Common myeloid progenitor, CD34-positive (primary cell): ENCODE data around the gene NDRG2.

ENCODE experiments used
- CTCF ChIA-PET: fragments of 350-600 bp; sonication (Branson Sonifier 250); formaldehyde crosslinking; loops from one replicate; lab custom pipeline; 2021; ENCODE audit warnings: antibody characterized with exemption; lab: Charles Lee
- POLR2A ChIA-PET: fragments of 350-600 bp; sonication (Branson Sonifier 250); formaldehyde crosslinking; loops from one replicate; lab custom pipeline; 2021; ENCODE audit warnings: antibody characterized with exemption; lab: Charles Lee
- DNase-seq, 3 donors: peaks; one replicate each; pipeline versions ENCODE4 v3.0.0 to v3.0.0-alpha.2; 2013
- H3K27ac ChIP-seq, 2 experiments: 1 replicate in 1 of 2; 2 replicates in 1 of 2; pipeline ENCODE4 v1.7.0; 2013; ENCODE audit warnings: inconsistent platforms in 2 of 2, low read length in 2 of 2, mild to moderate bottlenecking in 2 of 2, low read depth in 1 of 2, moderate library complexity in 1 of 2; ENCODE audit not compliant: severe bottlenecking in 2 of 2, insufficient read depth in 1 of 2, poor library complexity in 1 of 2
- H3K27me3 ChIP-seq, 5 experiments: replicated peaks in 2 of 5; 1 replicate in 3 of 5; 2 replicates in 2 of 5; pipeline versions ENCODE4 v1.6.1 to v1.7.0; 2013; ENCODE audit warnings: low read length in 4 of 5, mild to moderate bottlenecking in 2 of 5, moderate library complexity in 2 of 5, inconsistent platforms in 1 of 5; ENCODE audit not compliant: insufficient read depth in 5 of 5, control insufficient read depth in 4 of 5
- H3K36me3 ChIP-seq, 4 experiments: 1 replicate in 2 of 4; 2 replicates in 2 of 4; pipeline versions ENCODE4 v1.6.1 to v1.7.0; 2013; ENCODE audit warnings: low read length in 3 of 4, control low read depth in 1 of 4, mild to moderate bottlenecking in 1 of 4; ENCODE audit not compliant: control insufficient read depth in 4 of 4, insufficient read depth in 4 of 4
- H3K4me1 ChIP-seq, 4 experiments: 1 replicate in 3 of 4; 2 replicates in 1 of 4; pipeline versions ENCODE4 v1.6.1 to v1.7.1; 2013; ENCODE audit warnings: low read length in 3 of 4, mild to moderate bottlenecking in 3 of 4, control low read depth in 1 of 4, inconsistent platforms in 1 of 4, moderate library complexity in 1 of 4; ENCODE audit not compliant: control insufficient read depth in 4 of 4, insufficient read depth in 4 of 4; ENCODE audit errors: control extremely low read depth in 1 of 4
- H3K4me3 ChIP-seq, 7 experiments: 1 replicate in 4 of 7; 2 replicates in 3 of 7; pipeline versions ENCODE4 v1.5.1 to v1.7.0; 2013; ENCODE audit warnings: mild to moderate bottlenecking in 7 of 7, low read length in 6 of 7, moderate library complexity in 6 of 7, inconsistent platforms in 2 of 7, low read depth in 2 of 7, control low read depth in 1 of 7; ENCODE audit not compliant: insufficient read depth in 4 of 7, control insufficient read depth in 1 of 7; ENCODE audit errors: extremely low read depth in 1 of 7
- H3K9me3 ChIP-seq, 5 experiments: 1 replicate in 4 of 5; 2 replicates in 1 of 5; pipeline versions ENCODE4 v1.6.1 to v1.7.1; 2013; ENCODE audit warnings: low read length in 4 of 5, mild to moderate bottlenecking in 2 of 5, inconsistent platforms in 1 of 5, low read depth in 1 of 5, moderate library complexity in 1 of 5; ENCODE audit not compliant: control insufficient read depth in 4 of 5, insufficient read depth in 2 of 5; ENCODE audit errors: control extremely low read depth in 1 of 5
- WGBS: methylation state at CpG from one replicate; pipeline ENCODE4 v1.1.5; 2013; ENCODE audit not compliant: insufficient coverage; 5-methylcytosine and 5-hydroxymethylcytosine counted together

NDRG2 gene

DNA sequence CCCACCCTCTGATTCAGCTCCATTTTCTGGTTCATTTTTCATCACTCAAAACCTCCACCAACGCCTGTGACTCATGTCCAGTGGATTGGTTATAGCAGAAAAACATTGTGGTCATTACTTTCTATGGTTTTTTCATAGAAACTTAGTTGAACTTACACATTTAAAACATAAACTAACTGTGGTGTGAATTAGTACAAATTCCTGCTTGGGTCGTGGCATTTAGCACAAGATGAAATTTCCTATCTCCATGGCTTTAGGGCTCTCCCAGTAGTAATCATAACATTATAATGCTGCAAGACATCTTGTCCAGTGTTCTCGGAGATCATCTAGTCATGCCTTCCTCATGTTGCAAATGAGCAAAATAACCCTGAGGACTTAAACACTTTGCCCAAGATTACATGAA is 24.4 kb upstream of the NDRG2 start:
- no peaks in the 10 kb centered on the region for H3K27me3 ChIP-seq
- POLR2A ChIA-PET, result no interaction called here
- 94% methylated on average over 2 of the region's 3 CpGs for WGBS

DNA sequence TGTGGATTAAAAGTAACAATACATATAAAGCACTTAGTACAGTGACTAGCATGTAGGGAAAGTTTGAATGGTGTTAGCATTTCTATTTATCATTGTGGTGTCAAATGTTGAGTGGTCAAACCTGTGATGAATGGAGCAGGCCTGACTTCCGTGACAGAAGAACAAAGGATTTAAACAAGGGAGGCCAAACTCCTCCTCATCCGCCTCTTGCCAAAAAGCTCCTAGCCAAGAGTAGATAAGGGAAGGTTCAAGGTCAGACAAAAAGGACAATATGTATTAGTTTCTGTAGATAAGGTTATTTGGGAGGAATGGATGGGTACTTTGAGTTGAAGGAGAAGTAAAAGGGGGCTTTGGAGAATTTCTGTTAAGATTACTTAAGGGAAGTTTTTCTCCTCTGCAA is 23.8 kb upstream of the NDRG2 start:
- no peak for DNase-seq
- Histone ChIP-seq H3K4me3 (no peak overlapping the region), H3K27me3 (no peaks in the 10 kb centered on the region), H3K27ac (no peak overlapping the region), H3K9me3 (no peaks in the 10 kb centered on the region), H3K36me3 (no peaks in the 10 kb centered on the region), H3K4me1 (peaks cover 9 to 19% (median 17%) of the 10 kb centered on the region in 4 experiments)
- ChIA-PET POLR2A (no interaction called here), CTCF (interaction anchor here (0.9 to 6.7 kb wide), 11 partner anchors 9 to 77 kb away, joined by 3 to 42 read pairs (median 11); partner anchors contain the start of gene RNASE8)
- WGBS, result 100% methylated on average over 2 of the region's 2 CpGs

More for the DNA sequence above, 24.4 kb upstream of the NDRG2 start:
- H3K27ac ChIP-seq, result no peak overlapping the region
- H3K9me3 ChIP-seq, result no peaks in the 10 kb centered on the region
- H3K4me3 ChIP-seq, result no peak overlapping the region
- no peak for DNase-seq
- CTCF ChIA-PET, result interaction anchor here (1.5 to 6.7 kb wide), 5 partner anchors 10 to 35 kb away, joined by 3 to 42 read pairs (median 12); no protein-coding TSS in a partner anchor
- no peaks in the 10 kb centered on the region for H3K36me3 ChIP-seq
- H3K4me1 ChIP-seq, result peaks cover 5 to 13% (median 11%) of the 10 kb centered on the region in 4 experiments

DNA sequence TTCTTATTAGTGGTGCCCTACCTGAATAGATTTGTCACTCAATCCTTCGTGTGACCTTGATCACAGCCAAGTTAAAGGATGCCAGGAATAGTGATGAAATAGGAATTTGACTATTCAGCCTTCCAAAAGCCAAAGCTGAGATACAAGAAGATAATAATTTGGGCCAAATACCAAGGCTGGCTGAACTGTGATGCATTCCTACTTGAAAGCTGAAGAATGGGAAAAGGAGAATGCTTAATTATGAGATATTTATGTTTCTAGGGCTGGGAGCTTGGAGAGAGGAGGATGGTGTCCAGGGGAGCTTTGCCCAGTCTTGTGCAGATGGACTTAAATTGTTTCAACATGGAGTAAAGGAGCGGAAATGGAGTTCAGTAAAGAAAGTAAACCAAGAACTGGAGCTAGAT is 22.5 kb upstream of the NDRG2 start:
- POLR2A ChIA-PET, result no interaction called here
- CTCF ChIA-PET, result interaction anchor here (0.7 to 6.7 kb wide), 15 partner anchors 8 to 516 kb away, joined by 3 to 42 read pairs (median 10); partner anchors contain the start of genes ARHGEF40 and RNASE8
- no peak for DNase-seq

DNA sequence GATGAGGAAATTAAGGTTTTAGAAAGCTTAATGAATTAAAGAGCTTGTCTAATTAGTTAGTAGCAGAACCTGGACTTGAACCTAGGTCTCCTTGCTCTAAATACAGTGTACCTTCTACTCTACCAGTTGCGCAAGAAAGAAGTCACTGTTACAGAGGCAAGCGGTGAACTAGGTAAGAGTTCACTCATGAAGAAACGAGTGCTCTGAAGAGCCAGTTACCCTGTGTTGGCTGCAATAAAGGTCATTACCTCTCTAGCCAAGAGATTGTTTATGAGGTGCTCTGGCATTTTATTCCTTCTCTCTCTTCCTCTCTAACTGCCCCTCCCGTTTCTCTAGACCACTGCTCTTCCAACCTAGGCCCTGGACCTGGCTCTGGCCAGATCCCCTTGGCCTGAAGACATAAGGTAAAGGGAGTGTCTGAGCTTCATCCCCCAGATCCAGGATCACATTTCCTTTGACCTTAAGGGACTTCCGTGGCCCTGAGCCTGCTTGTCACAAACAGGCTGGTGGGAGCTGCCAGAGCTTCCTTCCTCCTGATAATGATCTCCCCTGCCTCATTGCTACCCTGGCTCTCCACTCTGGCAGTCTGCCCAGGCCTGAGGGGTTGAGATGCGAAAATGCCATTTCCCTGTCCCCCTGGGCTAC is 19.2 kb upstream of the NDRG2 start:
- CTCF ChIA-PET, result interaction anchor here (0.9 to 7.2 kb wide), 11 partner anchors 9 to 55 kb away, joined by 3 to 345 read pairs (median 4); partner anchors contain the start of gene TPPP2
- POLR2A ChIA-PET, result interaction anchor here (1.1 to 1.5 kb wide), 2 partner anchors 16 to 17 kb away, joined by 3 to 5 read pairs; no protein-coding TSS in a partner anchor

More for the DNA sequence above, 22.5 kb upstream of the NDRG2 start:
- no peak overlapping the region for H3K4me3 ChIP-seq
- no CpG with 5 or more reads among the region's 2 CpGs for WGBS
- H3K27me3 ChIP-seq, result no peaks in the 10 kb centered on the region
- no peak overlapping the region for H3K27ac ChIP-seq
- peaks cover 9 to 31% (median 27%) of the 10 kb centered on the region in 4 experiments for H3K4me1 ChIP-seq
- no peaks in the 10 kb centered on the region for H3K36me3 ChIP-seq
- H3K9me3 ChIP-seq, result no peaks in the 10 kb centered on the region

DNA sequence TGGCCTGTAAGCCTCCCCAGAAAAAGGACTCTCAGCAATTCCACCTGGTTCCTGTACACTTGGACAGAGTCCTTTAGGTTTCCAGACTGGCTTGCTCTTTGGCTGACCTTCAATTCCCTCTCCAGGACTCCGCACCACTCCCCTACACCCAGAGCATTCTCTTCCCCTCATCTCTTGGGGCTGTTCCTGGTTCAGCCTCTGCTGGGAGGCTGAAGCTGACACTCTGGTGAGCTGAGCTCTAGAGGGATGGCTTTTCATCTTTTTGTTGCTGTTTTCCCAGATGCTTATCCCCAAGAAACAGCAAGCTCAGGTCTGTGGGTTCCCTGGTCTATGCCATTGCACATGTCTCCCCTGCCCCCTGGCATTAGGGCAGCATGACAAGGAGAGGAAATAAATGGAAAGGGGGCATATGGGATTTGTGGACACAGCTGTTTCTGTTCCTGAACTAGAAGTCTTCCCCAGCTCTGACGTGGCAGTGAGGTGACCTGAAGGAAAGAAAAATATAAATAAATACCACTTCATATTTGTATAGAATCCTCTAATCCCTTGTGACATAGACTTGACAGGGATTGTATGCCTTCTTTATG is 18.6 kb upstream of the NDRG2 start:
- Histone ChIP-seq H3K4me1 (peaks cover 9 to 32% (median 25%) of the 10 kb centered on the region in 4 experiments), H3K4me3 (no peak overlapping the region), H3K36me3 (no peaks in the 10 kb centered on the region), H3K9me3 (no peaks in the 10 kb centered on the region), H3K27ac (peak overlapping the region in 1 of 2 experiments; percentile 35), H3K27me3 (no peaks in the 10 kb centered on the region)
- WGBS, result no CpG with 5 or more reads among the region's 2 CpGs
- DNase-seq, result no peak
- ChIA-PET POLR2A (interaction anchor here (1.1 to 1.5 kb wide), 2 partner anchors 15 to 17 kb away, joined by 3 to 5 read pairs; no protein-coding TSS in a partner anchor), CTCF (interaction anchor here (0.9 to 7.2 kb wide), 12 partner anchors 10 to 56 kb away, joined by 3 to 345 read pairs (median 4); partner anchors contain the start of genes SLC39A2 and TPPP2)

More for the DNA sequence above, 19.2 kb upstream of the NDRG2 start:
- Histone ChIP-seq H3K27me3 (no peaks in the 10 kb centered on the region), H3K4me3 (peak overlapping the region in 3 of 7 experiments; percentile 2 to 39 (median 12)), H3K4me1 (peaks cover 9 to 32% (median 25%) of the 10 kb centered on the region in 4 experiments), H3K27ac (peak overlapping the region in 1 of 2 experiments; percentile 35), H3K36me3 (no peaks in the 10 kb centered on the region), H3K9me3 (no peaks in the 10 kb centered on the region)
- DNase-seq, result peak; percentile 68 to 88 (median 87)
- WGBS, result 17% methylated on average over 5 of the region's 6 CpGs

DNA sequence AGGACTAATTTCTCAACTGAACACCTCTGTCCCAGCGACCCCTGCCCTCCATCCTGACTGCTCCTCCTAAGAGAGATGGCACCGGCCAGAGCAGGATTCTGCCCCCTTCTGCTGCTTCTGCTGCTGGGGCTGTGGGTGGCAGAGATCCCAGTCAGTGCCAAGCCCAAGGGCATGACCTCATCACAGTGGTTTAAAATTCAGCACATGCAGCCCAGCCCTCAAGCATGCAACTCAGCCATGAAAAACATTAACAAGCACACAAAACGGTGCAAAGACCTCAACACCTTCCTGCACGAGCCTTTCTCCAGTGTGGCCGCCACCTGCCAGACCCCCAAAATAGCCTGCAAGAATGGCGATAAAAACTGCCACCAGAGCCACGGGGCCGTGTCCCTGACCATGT is 18.1 kb upstream of the NDRG2 start:
- peak in 2 of 3 donors; percentile 17 to 31 for DNase-seq
- no peak overlapping the region for H3K4me3 ChIP-seq
- no peaks in the 10 kb centered on the region for H3K9me3 ChIP-seq
- H3K27me3 ChIP-seq, result no peaks in the 10 kb centered on the region
- ChIA-PET CTCF (interaction anchor here (1.3 to 7.2 kb wide), 7 partner anchors 11 to 47 kb away, joined by 3 to 345 read pairs (median 10); partner anchors contain the start of genes SLC39A2 and TPPP2), POLR2A (no interaction called here)
- H3K27ac ChIP-seq, result no peak overlapping the region
- no peaks in the 10 kb centered on the region for H3K36me3 ChIP-seq
- WGBS, result 27% methylated on average over 7 of the region's 8 CpGs
- H3K4me1 ChIP-seq, result peaks cover 9 to 32% (median 25%) of the 10 kb centered on the region in 4 experiments
